ENCODE results near the gene METTL2A. TPM values are rescaled to one million over a fixed set of nuclear protein-coding genes. Genes with fewer than 3 reads are reported as not detected.
"Not testable (repeated sequence)": the region's sequence is repeated elsewhere in the genome, so short reads cannot be mapped to it uniquely, and the experiment has no call there.

Gene METTL2A, protein sequence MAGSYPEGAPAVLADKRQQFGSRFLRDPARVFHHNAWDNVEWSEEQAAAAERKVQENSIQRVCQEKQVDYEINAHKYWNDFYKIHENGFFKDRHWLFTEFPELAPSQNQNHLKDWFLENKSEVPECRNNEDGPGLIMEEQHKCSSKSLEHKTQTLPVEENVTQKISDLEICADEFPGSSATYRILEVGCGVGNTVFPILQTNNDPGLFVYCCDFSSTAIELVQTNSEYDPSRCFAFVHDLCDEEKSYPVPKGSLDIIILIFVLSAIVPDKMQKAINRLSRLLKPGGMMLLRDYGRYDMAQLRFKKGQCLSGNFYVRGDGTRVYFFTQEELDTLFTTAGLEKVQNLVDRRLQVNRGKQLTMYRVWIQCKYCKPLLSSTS
- total RNA-seq, result 12.3 TPM
- 9.8 TPM for polyA plus RNA-seq
- long read RNA-seq, donor 1, partial matches to known transcripts, result 0 of 2 reads
- long read RNA-seq, donor 1, other reads (novel, unspliced or antisense), result 0 of 2 reads
- long read RNA-seq, donor 2, result 0 reads
- long read RNA-seq, donor 3, transcript METTL2A-201 (9 exons, 2,537 nt), result major isoform, 6 of 7 reads
- long read RNA-seq, donor 3, partial matches to known transcripts, result 0 of 7 reads
- long read RNA-seq, donor 3, other reads (novel, unspliced or antisense), result 0 of 7 reads
- long read RNA-seq, donor 4, partial matches to known transcripts, result 0 of 3 reads
- long read RNA-seq, donor 4, other reads (novel, unspliced or antisense), result 0 of 3 reads
- long read RNA-seq, donor 5, transcript METTL2A-201 (9 exons, 2,537 nt), result major isoform, 6 of 7 reads
- long read RNA-seq, donor 5, partial matches to known transcripts, result 0 of 7 reads
- long read RNA-seq, donor 5, other reads (novel, unspliced or antisense), result 0 of 7 reads
- long read RNA-seq, donor 6, partial matches to known transcripts, result 6 of 7 reads
- long read RNA-seq, donor 6, other reads (novel, unspliced or antisense), result 0 of 7 reads
- long read RNA-seq, donor 7, partial matches to known transcripts, result 0 of 4 reads
- long read RNA-seq, donor 7, other reads (novel, unspliced or antisense), result 0 of 4 reads
- long read RNA-seq, donor 8, partial matches to known transcripts, result 0 of 1 reads
- long read RNA-seq, donor 8, other reads (novel, unspliced or antisense), result 0 of 1 reads
- long read RNA-seq, donor 9, partial matches to known transcripts, result 0 of 3 reads
- long read RNA-seq, donor 9, other reads (novel, unspliced or antisense), result 0 of 3 reads
- long read RNA-seq, donor 10, partial matches to known transcripts, result 0 of 2 reads
- long read RNA-seq, donor 10, other reads (novel, unspliced or antisense), result 0 of 2 reads

DNA sequence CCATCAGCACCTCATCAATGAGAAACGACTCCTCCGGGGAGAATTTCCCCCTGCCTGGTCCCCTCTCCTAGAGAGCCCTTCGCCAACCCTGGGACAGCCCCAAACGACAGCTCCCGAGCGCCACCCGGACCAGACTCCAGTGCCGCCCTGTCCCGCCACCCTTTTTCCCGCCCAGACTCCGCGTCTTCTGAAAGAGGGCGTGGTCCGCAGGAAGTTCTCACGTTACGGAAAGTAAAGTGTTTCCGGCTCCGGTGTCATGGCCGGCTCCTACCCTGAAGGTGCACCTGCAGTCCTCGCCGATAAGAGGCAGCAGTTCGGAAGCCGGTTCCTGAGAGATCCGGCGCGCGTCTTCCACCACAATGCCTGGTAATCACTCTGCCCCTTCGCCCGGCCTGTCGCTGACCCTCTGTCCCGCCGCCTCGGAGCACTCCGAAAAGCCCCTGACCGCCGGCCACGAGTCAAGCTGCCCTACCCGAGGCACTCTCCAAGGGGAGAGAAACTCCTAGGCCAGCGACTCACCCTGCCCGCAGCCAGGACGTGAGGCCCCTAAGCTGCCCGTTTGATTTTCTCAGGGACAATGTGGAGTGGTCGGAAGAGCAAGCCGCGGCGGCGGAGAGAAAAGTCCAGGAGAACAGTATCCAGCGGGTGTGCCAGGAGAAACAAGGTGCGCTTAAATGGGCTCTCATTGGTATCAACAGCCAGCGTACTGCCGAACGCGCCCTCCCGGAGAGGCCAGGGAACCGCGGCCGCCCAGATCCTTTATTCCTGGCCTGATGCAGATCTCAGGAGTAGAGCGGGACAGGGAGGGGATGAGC lies at the start of gene METTL2A:
Gene METTL2A (plus strand): TSS at position 251 of the 815 bp plus-strand sequence. CDS start 6 bp downstream, at position 257.
- not testable (repeated sequence) for H3K27me3 ChIP-seq (ENCODE audit: control insufficient read depth in 2 of 2, insufficient read depth in 1 of 2, low read length in 1 of 2); H3K9me3 ChIP-seq (ENCODE audit: control insufficient read depth in 2 of 2, insufficient read depth in 1 of 2, low read length in 1 of 2); H3K36me3 ChIP-seq (ENCODE audit: control insufficient read depth in 2 of 2, insufficient read depth in 2 of 2, low read length in 1 of 2); H3K4me1 ChIP-seq (ENCODE audit: control insufficient read depth in 2 of 2, insufficient read depth in 2 of 2, low read length in 2 of 2)
- H3K4me3 ChIP-seq (ENCODE audit: low read length in 2 of 2), result peak within 1 kb of the TSS; percentile 70 to 77
- peak; percentile 67 to 91 (median 72) for DNase-seq (ENCODE audit: low read depth in 6 of 9, low spot score in 9 of 9)
- peak within 1 kb of the TSS; percentile 58 to 74 for H3K27ac ChIP-seq (ENCODE audit: low read depth in 1 of 2, low read length in 1 of 2)
- under 1% methylated on average over 58 of the region's 58 CpGs for WGBS

DNA sequence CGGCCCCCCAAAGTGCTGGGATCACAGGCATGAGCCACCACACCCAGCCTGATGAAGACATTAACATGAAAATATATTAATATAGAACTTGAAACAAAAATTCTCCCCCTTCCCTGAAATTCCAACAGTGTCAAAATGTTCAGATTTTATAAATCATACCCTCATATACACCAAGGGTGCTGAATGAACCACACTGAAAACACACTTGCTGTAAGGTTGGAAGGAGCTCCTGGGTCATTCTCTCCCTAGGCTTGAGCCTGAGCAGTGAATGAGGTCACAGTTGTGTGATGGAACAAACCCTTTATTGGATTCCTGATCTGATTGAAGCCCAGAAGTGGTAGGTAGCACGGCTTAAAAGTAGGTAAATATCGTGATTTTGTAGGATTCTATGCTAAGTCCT lies 43.4 kb upstream of the METTL2A start, which contains the start of gene EFCAB3:
Gene EFCAB3 (plus strand): TSS at position 301 of the 400 bp plus-strand sequence. CDS start 2,427 bp downstream, outside the sequence.
- H3K27me3 ChIP-seq (ENCODE audit: control insufficient read depth in 2 of 2, insufficient read depth in 1 of 2, low read length in 1 of 2), result peaks cover 0 to 4% of the 10 kb centered on the region in 2 donors
- no peaks in the 10 kb centered on the region for H3K36me3 ChIP-seq (ENCODE audit: control insufficient read depth in 2 of 2, insufficient read depth in 2 of 2, low read length in 1 of 2)
- peaks cover 0 to 3% of the 10 kb centered on the region in 2 donors for H3K9me3 ChIP-seq (ENCODE audit: control insufficient read depth in 2 of 2, insufficient read depth in 1 of 2, low read length in 1 of 2)
- H3K4me1 ChIP-seq (ENCODE audit: control insufficient read depth in 2 of 2, insufficient read depth in 2 of 2, low read length in 2 of 2), result no peaks in the 10 kb centered on the region
- no peak within 1 kb of the TSS for H3K27ac ChIP-seq (ENCODE audit: low read depth in 1 of 2, low read length in 1 of 2)
- DNase-seq (ENCODE audit: low read depth in 6 of 9, low spot score in 9 of 9), result no peak
- WGBS, result 94% methylated on average over 3 of the region's 3 CpGs
- no peak within 1 kb of the TSS for H3K4me3 ChIP-seq (ENCODE audit: low read length in 2 of 2)

DNA sequence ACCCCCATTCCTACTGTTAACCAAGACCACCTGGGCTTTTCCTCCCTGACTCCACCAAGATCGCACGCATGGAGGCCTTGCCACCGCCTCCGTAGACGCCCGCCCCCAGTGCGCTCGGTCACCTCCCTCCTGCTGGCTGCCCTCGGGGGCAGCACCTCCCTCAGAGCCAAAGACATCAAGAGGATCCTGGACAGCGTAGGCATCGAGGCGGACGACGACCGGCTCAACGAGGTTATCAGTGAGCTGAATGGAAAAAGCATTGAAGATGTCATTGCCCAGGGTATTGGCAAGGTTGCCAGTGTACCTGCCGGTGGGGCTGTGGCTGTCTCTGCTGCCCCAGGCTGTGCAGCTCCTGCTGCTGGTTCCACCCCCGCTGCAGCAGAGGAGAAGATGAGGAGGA lies 42.1 kb upstream of the METTL2A start:
- H3K27ac ChIP-seq (ENCODE audit: low read depth in 1 of 2, low read length in 1 of 2), result no peak overlapping the region
- H3K27me3 ChIP-seq (ENCODE audit: control insufficient read depth in 2 of 2, insufficient read depth in 1 of 2, low read length in 1 of 2), result peaks cover 0 to 4% of the 10 kb centered on the region in 2 donors
- H3K9me3 ChIP-seq (ENCODE audit: control insufficient read depth in 2 of 2, insufficient read depth in 1 of 2, low read length in 1 of 2), result peaks cover 0 to 3% of the 10 kb centered on the region in 2 donors
- no peaks in the 10 kb centered on the region for H3K4me1 ChIP-seq (ENCODE audit: control insufficient read depth in 2 of 2, insufficient read depth in 2 of 2, low read length in 2 of 2)
- no peak overlapping the region for H3K4me3 ChIP-seq (ENCODE audit: low read length in 2 of 2)
- H3K36me3 ChIP-seq (ENCODE audit: control insufficient read depth in 2 of 2, insufficient read depth in 2 of 2, low read length in 1 of 2), result no peaks in the 10 kb centered on the region
- no peak for DNase-seq (ENCODE audit: low read depth in 6 of 9, low spot score in 9 of 9)
- 96% methylated on average over 18 of the region's 18 CpGs for WGBS

DNA sequence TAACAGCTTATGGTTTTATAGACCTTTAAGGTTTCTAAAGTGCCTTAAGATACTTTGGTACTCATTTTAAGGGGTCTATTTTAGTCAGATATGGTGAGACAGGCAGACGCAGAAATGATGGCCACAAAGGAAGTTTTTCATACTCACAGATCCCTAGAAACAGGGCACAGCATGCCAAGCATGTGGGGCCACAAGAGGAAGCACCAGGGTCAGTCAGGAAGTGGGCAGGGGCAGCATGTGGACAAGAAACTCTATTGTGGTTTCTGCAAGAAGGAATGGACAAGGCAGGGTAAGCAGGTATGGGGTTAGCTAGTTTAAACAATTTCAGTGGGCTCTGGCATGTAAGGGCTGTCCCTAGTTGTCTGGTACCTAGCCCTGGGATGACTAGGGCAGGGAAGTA lies 34.8 kb upstream of the METTL2A start:
- DNase-seq (ENCODE audit: low read depth in 6 of 9, low spot score in 9 of 9), result no peak
- H3K4me3 ChIP-seq (ENCODE audit: low read length in 2 of 2), result no peak overlapping the region
- no peak overlapping the region for H3K27ac ChIP-seq (ENCODE audit: low read depth in 1 of 2, low read length in 1 of 2)
- 7% methylated on average over 1 of the region's 1 CpG for WGBS
- H3K36me3 ChIP-seq (ENCODE audit: control insufficient read depth in 2 of 2, insufficient read depth in 2 of 2, low read length in 1 of 2), result no peaks in the 10 kb centered on the region
- H3K27me3 ChIP-seq (ENCODE audit: control insufficient read depth in 2 of 2, insufficient read depth in 1 of 2, low read length in 1 of 2), result no peaks in the 10 kb centered on the region
- H3K9me3 ChIP-seq (ENCODE audit: control insufficient read depth in 2 of 2, insufficient read depth in 1 of 2, low read length in 1 of 2), result no peaks in the 10 kb centered on the region
- H3K4me1 ChIP-seq (ENCODE audit: control insufficient read depth in 2 of 2, insufficient read depth in 2 of 2, low read length in 2 of 2), result no peaks in the 10 kb centered on the region

DNA sequence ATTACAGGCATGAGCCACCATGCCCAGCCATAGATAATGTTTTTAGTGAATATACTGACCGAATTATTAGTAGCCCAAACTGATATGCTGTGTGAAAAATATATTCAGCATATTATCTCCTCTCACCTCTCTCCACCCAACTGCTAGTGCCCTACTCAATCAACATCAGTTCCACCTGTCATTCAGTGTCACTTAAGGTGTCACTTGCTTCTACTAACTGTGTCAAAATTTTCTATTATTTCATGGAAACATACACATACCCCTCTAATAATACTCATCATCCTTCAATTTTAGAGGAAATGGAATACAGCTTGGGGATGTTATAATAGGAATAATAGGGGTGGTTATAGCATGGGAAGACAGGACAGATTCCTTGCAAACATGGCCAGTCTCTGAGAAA lies 30.8 kb upstream of the METTL2A start:
- H3K27ac ChIP-seq (ENCODE audit: low read depth in 1 of 2, low read length in 1 of 2), result no peak overlapping the region
- no peak for DNase-seq (ENCODE audit: low read depth in 6 of 9, low spot score in 9 of 9)
- no peaks in the 10 kb centered on the region for H3K27me3 ChIP-seq (ENCODE audit: control insufficient read depth in 2 of 2, insufficient read depth in 1 of 2, low read length in 1 of 2)
- no peak overlapping the region for H3K4me3 ChIP-seq (ENCODE audit: low read length in 2 of 2)
- H3K36me3 ChIP-seq (ENCODE audit: control insufficient read depth in 2 of 2, insufficient read depth in 2 of 2, low read length in 1 of 2), result no peaks in the 10 kb centered on the region
- WGBS, result 96% methylated on average over 1 of the region's 1 CpG
- no peaks in the 10 kb centered on the region for H3K4me1 ChIP-seq (ENCODE audit: control insufficient read depth in 2 of 2, insufficient read depth in 2 of 2, low read length in 2 of 2)
- no peaks in the 10 kb centered on the region for H3K9me3 ChIP-seq (ENCODE audit: control insufficient read depth in 2 of 2, insufficient read depth in 1 of 2, low read length in 1 of 2)

DNA sequence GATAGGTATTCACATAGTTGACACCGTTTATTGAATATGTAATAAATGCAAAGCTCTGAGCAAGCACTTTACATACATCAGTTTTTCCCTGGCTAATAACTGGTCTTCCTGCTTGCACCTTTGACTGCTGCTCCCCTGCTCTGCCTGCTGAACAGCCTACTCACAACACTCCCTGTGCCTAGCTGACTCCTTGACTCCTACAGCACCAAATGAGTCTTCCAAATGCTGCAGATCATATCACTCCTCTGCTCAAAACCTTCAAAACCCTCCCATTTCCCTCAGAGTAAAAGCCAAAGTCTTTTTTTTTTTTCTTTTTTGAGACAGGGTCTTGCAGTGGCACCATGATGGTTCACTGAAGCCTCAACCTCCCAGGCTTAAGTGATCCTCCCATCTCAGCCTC lies 24.8 kb upstream of the METTL2A start:
- DNase-seq (ENCODE audit: low read depth in 6 of 9, low spot score in 9 of 9), result no peak
- Histone ChIP-seq H3K4me1 (ENCODE audit: control insufficient read depth in 2 of 2, insufficient read depth in 2 of 2, low read length in 2 of 2) (no peaks in the 10 kb centered on the region), H3K9me3 (ENCODE audit: control insufficient read depth in 2 of 2, insufficient read depth in 1 of 2, low read length in 1 of 2) (no peaks in the 10 kb centered on the region), H3K27me3 (ENCODE audit: control insufficient read depth in 2 of 2, insufficient read depth in 1 of 2, low read length in 1 of 2) (no peaks in the 10 kb centered on the region), H3K4me3 (ENCODE audit: low read length in 2 of 2) (no peak overlapping the region), H3K27ac (ENCODE audit: low read depth in 1 of 2, low read length in 1 of 2) (no peak overlapping the region), H3K36me3 (ENCODE audit: control insufficient read depth in 2 of 2, insufficient read depth in 2 of 2, low read length in 1 of 2) (no peaks in the 10 kb centered on the region)
- 97% methylated on average over 1 of the region's 1 CpG for WGBS

DNA sequence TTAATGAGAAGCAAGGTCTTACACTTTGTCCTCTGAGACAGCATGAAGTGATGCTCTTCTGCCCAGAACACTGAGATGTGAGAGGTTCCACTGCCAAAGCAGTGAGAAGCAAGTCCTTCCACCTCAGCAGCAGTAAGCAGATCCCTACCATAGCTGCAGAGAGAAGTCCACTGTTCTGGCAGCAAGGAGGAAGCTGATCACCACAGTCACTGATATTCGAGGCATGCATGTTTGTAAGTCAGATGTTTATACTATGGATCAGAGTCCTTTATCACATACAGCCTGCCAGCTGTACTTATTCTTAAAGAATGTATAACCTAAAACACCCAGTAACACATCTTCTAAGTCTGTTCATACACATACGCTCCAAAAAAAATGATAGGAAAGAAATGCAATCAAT lies 18.2 kb upstream of the METTL2A start:
- H3K27me3 ChIP-seq (ENCODE audit: control insufficient read depth in 2 of 2, insufficient read depth in 1 of 2, low read length in 1 of 2), result peaks cover 0 to 2% of the 10 kb centered on the region in 2 donors
- H3K4me1 ChIP-seq (ENCODE audit: control insufficient read depth in 2 of 2, insufficient read depth in 2 of 2, low read length in 2 of 2), result no peaks in the 10 kb centered on the region
- WGBS, result 61% methylated on average over 2 of the region's 2 CpGs

DNA sequence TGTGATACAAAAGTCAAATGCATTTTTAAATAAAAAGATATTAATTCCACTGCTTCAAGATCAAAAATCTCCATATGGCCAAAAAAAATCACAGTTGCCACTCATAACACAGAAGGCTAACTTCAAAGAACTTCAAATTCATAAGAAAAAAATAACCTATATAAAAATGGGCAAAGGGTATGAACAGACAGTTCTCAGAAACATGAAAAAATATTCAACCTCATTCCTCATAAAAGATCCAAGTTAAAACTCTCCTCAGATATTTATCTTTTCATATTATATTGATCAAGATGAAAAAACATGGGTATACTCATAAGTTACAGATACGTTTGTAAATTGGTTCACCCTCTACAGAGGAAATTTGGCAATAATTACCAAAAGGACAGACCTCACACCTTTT lies 10.6 kb upstream of the METTL2A start:
- WGBS, result 99% methylated on average over 1 of the region's 1 CpG
- not testable (repeated sequence) for H3K36me3 ChIP-seq (ENCODE audit: control insufficient read depth in 2 of 2, insufficient read depth in 2 of 2, low read length in 1 of 2); H3K27ac ChIP-seq (ENCODE audit: low read depth in 1 of 2, low read length in 1 of 2); DNase-seq (ENCODE audit: low read depth in 6 of 9, low spot score in 9 of 9); H3K4me3 ChIP-seq (ENCODE audit: low read length in 2 of 2); H3K27me3 ChIP-seq (ENCODE audit: control insufficient read depth in 2 of 2, insufficient read depth in 1 of 2, low read length in 1 of 2); H3K4me1 ChIP-seq (ENCODE audit: control insufficient read depth in 2 of 2, insufficient read depth in 2 of 2, low read length in 2 of 2); H3K9me3 ChIP-seq (ENCODE audit: control insufficient read depth in 2 of 2, insufficient read depth in 1 of 2, low read length in 1 of 2)

More for the DNA sequence above, 18.2 kb upstream of the METTL2A start:
- H3K4me3 ChIP-seq (ENCODE audit: low read length in 2 of 2), result no peak overlapping the region
- H3K9me3 ChIP-seq (ENCODE audit: control insufficient read depth in 2 of 2, insufficient read depth in 1 of 2, low read length in 1 of 2), result no peaks in the 10 kb centered on the region
- no peak for DNase-seq (ENCODE audit: low read depth in 6 of 9, low spot score in 9 of 9)
- H3K36me3 ChIP-seq (ENCODE audit: control insufficient read depth in 2 of 2, insufficient read depth in 2 of 2, low read length in 1 of 2), result no peaks in the 10 kb centered on the region
- H3K27ac ChIP-seq (ENCODE audit: low read depth in 1 of 2, low read length in 1 of 2), result no peak overlapping the region
